Right lobe of liver (tissue), 4 donors: ENCODE data around the gene TCF12.

ENCODE experiments used
- POLR2A ChIP-seq: fragments of 450-650 bp; IDR thresholded peaks from one replicate; pipeline ENCODE4 v1.6.1; 2017; ENCODE audit warnings: antibody characterized with exemption, mild to moderate bottlenecking
- TF ChIP-seq, protein P1 (sequence below), 4 donors: fragments of 200-600 bp in 3 of 4; fragments of 450-650 bp in 1 of 4; IDR thresholded peaks; one replicate each; pipeline versions ENCODE4 v1.5.1 to v1.8.0; 2016 to 2022; ENCODE audit warnings: antibody characterized with exemption in 4 of 4, mild to moderate bottlenecking in 2 of 4
- donor health status: DM: no; HTN: no; CAD: no.
- donor health status: DM: no; HTN: no; CAD: no.
- donor health status: DM: no; HTN: yes; CAD: no.

GRCh38 chr15:56940388-56940787 lies 21.9 kb downstream of the TCF12 start:
- TF ChIP-seq, protein P1, sequence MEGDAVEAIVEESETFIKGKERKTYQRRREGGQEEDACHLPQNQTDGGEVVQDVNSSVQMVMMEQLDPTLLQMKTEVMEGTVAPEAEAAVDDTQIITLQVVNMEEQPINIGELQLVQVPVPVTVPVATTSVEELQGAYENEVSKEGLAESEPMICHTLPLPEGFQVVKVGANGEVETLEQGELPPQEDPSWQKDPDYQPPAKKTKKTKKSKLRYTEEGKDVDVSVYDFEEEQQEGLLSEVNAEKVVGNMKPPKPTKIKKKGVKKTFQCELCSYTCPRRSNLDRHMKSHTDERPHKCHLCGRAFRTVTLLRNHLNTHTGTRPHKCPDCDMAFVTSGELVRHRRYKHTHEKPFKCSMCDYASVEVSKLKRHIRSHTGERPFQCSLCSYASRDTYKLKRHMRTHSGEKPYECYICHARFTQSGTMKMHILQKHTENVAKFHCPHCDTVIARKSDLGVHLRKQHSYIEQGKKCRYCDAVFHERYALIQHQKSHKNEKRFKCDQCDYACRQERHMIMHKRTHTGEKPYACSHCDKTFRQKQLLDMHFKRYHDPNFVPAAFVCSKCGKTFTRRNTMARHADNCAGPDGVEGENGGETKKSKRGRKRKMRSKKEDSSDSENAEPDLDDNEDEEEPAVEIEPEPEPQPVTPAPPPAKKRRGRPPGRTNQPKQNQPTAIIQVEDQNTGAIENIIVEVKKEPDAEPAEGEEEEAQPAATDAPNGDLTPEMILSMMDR (IDR thresholded peaks at IDR 0.05) = no peak
- TF ChIP-seq POLR2A = no peak
